ENCODE data around the gene IER3IP1. TPM values are rescaled to one million over a fixed set of nuclear protein-coding genes. Genes with fewer than 3 reads are reported as not detected.

Gene IER3IP1
- polyA plus RNA-seq (23.3 and 27.1 TPM in 2 replicates), polyA minus RNA-seq (20.5 and 22.1 TPM in 2 replicates)

- Histone ChIP-seq H3K27ac (ENCODE audit: low read length) (peak within 1 kb of the TSS; percentile 65), H3K79me2 (replicated peaks; ENCODE audit: insufficient read depth, low read length) (peaks cover 24% of the 10 kb centered on the region), H3K4me3 (ENCODE audit: low read length) (peak within 1 kb of the TSS; percentile 99), H4K20me1 (ENCODE audit: insufficient read depth) (no peaks in the 10 kb centered on the region), H3K4me2 (ENCODE audit: low read length) (peak within 1 kb of the TSS; percentile 58), H3K9me2 (ENCODE audit: insufficient read depth, low read length) (no peaks in the 10 kb centered on the region), H3K36me3 (ENCODE audit: insufficient read depth, low read length) (no peaks in the 10 kb centered on the region), H3K9ac (ENCODE audit: low read length) (peak within 1 kb of the TSS; percentile 85), H3F3A (ENCODE audit: insufficient read depth, low read length, poor library complexity, severe bottlenecking) (no peaks in the 10 kb centered on the region), H2AFZ (ENCODE audit: low read depth, low read length) (peak within 1 kb of the TSS; percentile 97), H3K9me3 (ENCODE audit: low read length) (no peaks in the 10 kb centered on the region), H3K27me3 (ENCODE audit: insufficient read depth, low read depth, low read length) (no peaks in the 10 kb centered on the region)
- TF ChIP-seq EZH2 (IDR thresholded peaks at IDR 0.05; ENCODE audit: borderline replicate concordance, insufficient read depth, low read length, poor library complexity, severe bottlenecking) = no peak
- no peak for TF ChIP-seq EP300 (conservative IDR thresholded peaks at IDR 0.05; ENCODE audit: poor library complexity, severe bottlenecking)
- TF ChIP-seq TAF1 (IDR thresholded peaks at IDR 0.05; ENCODE audit: low read depth) = peak; percentile 72
- peak; percentile 41 for TF ChIP-seq SMC3 (conservative IDR thresholded peaks at IDR 0.05; ENCODE audit: poor library complexity)
- TF ChIP-seq RAD21 (conservative IDR thresholded peaks at IDR 0.05) = peak; percentile 33
- TF ChIP-seq POLR2AphosphoS5 (IDR thresholded peaks at IDR 0.05) = peak; percentile 81
- TF ChIP-seq MXI1 (conservative IDR thresholded peaks at IDR 0.05; ENCODE audit: poor library complexity, severe bottlenecking) = peak; percentile 83
- peak; percentile 54 for TF ChIP-seq CTCF (IDR thresholded peaks at IDR 0.05; ENCODE audit: poor library complexity, severe bottlenecking)
- TF ChIP-seq REST (IDR thresholded peaks at IDR 0.05; ENCODE audit: borderline replicate concordance) = peak; percentile 58
Measured at GRCh38 chr18:47175898-47176575, at the start of gene IER3IP1. Gene IER3IP1, minus strand, starts transcription at chr18:47176364. Its CDS starts 87 bp downstream, at chr18:47176277.

- Histone ChIP-seq H3K36me3 (ENCODE audit: insufficient read depth, low read length) (no peaks in the 10 kb centered on the region), H3K27me3 (ENCODE audit: insufficient read depth, low read depth, low read length) (no peaks in the 10 kb centered on the region), H3K79me2 (replicated peaks; ENCODE audit: insufficient read depth, low read length) (no peaks in the 10 kb centered on the region), H3K27ac (ENCODE audit: low read length) (no peak overlapping the region), H3K9me3 (ENCODE audit: low read length) (no peaks in the 10 kb centered on the region), H3K4me3 (ENCODE audit: low read length) (no peak overlapping the region), H3K4me2 (ENCODE audit: low read length) (no peak overlapping the region), H2AFZ (ENCODE audit: low read depth, low read length) (no peak overlapping the region), H4K20me1 (ENCODE audit: insufficient read depth) (no peaks in the 10 kb centered on the region), H3K9ac (ENCODE audit: low read length) (no peak overlapping the region), H3K9me2 (ENCODE audit: insufficient read depth, low read length) (no peaks in the 10 kb centered on the region), H3F3A (ENCODE audit: insufficient read depth, low read length, poor library complexity, severe bottlenecking) (no peaks in the 10 kb centered on the region)
- TF ChIP-seq MXI1 (conservative IDR thresholded peaks at IDR 0.05; ENCODE audit: poor library complexity, severe bottlenecking) (peak; percentile 37), REST (IDR thresholded peaks at IDR 0.05; ENCODE audit: borderline replicate concordance) (no peak), SMC3 (conservative IDR thresholded peaks at IDR 0.05; ENCODE audit: poor library complexity) (peak; percentile 100), EZH2 (IDR thresholded peaks at IDR 0.05; ENCODE audit: borderline replicate concordance, insufficient read depth, low read length, poor library complexity, severe bottlenecking) (no peak), EP300 (conservative IDR thresholded peaks at IDR 0.05; ENCODE audit: poor library complexity, severe bottlenecking) (no peak), RAD21 (conservative IDR thresholded peaks at IDR 0.05) (peak; percentile 100), CTCF (IDR thresholded peaks at IDR 0.05; ENCODE audit: poor library complexity, severe bottlenecking) (peak; percentile 98), TAF1 (IDR thresholded peaks at IDR 0.05; ENCODE audit: low read depth) (no peak), POLR2AphosphoS5 (IDR thresholded peaks at IDR 0.05) (no peak)
Measured at GRCh38 chr18:47215554-47216138, 39.5 kb upstream of the IER3IP1 start.
